ENCODE results near the gene ZNF486.
"Not testable (repeated sequence)": the region's sequence is repeated elsewhere in the genome, so short reads cannot be mapped to it uniquely, and the experiment has no call there.

ZNF486 gene

GRCh38 chr19:20235156-20235555 lies 68.1 kb downstream of the ZNF486 start:
- FAIRE-seq, result no peak

- no peak for FAIRE-seq
Measured at GRCh38 chr19:20237773-20238623, 71.0 kb downstream of the ZNF486 start.

GRCh38 chr19:20243629-20244028 lies 76.6 kb downstream of the ZNF486 start:
- no peak for FAIRE-seq

GRCh38 chr19:20244356-20244755 lies 77.3 kb downstream of the ZNF486 start:
- no peak for FAIRE-seq

GRCh38 chr19:20245309-20245708 lies 78.3 kb downstream of the ZNF486 start:
- FAIRE-seq, result no peak

GRCh38 chr19:20247016-20247683 lies 80.1 kb downstream of the ZNF486 start:
- no peak for FAIRE-seq

- FAIRE-seq, result not testable (repeated sequence)
Measured at GRCh38 chr19:20248258-20248657, 81.2 kb downstream of the ZNF486 start.

Measured in A204.1 (cell line).